ACHN (cell line): ENCODE results near the gene EDA.

Experiments
- DNase-seq: peaks from one replicate; pipeline ENCODE4 v3.0.0-alpha.2; 2015
- in situ Hi-C: cut with HindIII; loops from 2 replicates; pipeline ENCODE4 v1.10.0; 2017; ENCODE audit warnings: low sequenced_read_pairs, low pct_ligation_motif_present, low pct_unique_long_range_greater_than_20kb

EDA gene

GRCh38 chrX:70088751-70089150 is 472.8 kb downstream of the EDA start:
- in situ Hi-C loops: no loop called here
- DNase-seq: no peak
